NCI-H2081 treated with DMSO at 0.1 percent for 48 hours (cell line): ENCODE results near the gene SHKBP1.
"Not testable (repeated sequence)": the region's sequence is repeated elsewhere in the genome, so short reads cannot be mapped to it uniquely, and the experiment has no call there.

ENCODE experiments used
- DNase-seq: peaks from one replicate; lab custom pipeline; 2025; lab: John Stamatoyannopoulos, UW

SHKBP1 gene

GRCh38 chr19:40585982-40586422 is 9.3 kb downstream of the SHKBP1 start:
- no peak for DNase-seq

GRCh38 chr19:40586611-40587010 is 9.9 kb downstream of the SHKBP1 start:
- DNase-seq = no peak

DNA sequence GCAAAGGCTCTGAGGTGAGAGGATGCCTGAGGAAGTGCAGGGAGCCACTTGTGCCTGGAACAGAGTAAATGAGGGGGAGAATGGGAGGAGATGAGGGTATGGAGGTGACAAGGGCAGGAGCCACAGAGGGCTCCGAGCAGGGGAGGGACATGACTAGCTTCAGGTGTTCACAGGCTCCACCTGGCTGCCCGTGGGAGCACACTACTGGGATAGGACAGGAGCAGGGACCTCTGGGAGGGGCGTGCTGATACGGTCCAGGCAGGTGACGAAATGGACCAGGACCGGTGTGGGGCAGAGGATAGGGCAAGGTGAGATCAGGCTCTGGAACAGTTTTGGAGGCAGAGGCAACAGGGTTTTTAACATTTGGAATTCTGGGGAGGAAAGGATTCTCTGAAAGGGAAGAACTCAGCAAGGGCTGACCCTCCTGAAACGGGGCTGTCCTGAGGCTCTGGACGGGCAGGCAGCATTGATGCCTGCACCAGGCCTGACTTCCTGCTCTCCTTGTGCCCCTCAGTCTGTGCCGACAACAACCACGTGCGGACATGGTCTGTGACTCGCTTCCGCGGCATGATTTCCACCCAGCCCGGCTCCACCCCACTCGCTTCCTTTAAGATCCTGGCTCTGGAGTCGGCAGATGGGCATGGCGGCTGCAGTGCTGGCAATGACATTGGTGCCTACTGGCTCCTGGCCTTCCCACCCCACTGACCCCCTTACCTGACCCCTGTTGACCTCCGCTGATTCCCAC is 11.6 kb downstream of the SHKBP1 start:
- no peak for DNase-seq

DNA sequence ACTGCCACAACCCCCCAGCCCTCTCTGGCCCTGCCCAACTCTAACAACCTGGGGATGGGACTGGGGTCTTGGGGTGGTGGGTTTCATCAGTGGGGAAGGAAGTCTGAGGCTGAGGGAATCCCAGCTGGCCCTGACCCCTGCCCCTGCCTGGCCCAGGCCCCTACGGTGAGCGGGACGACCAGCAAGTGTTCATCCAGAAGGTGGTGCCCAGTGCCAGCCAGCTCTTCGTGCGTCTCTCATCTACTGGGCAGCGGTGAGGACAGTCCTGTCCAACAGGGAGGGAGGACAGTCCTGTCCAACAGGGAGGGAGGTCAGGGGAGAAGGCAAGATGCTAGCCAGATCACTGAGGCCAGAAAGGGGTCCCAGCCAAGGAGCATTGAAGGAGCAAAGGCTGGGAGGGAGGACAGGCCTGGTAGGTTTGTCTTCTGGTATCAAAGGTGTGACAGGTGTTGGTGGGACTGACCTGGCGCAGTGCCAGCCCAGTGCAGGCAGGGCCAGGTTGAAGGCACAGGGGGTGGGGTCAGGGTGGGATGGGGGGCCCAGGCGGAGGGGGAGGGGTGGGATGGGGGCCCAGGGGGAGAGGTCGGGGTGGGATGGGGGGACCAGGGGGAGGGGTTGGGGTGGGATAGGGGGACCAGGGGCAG is 12.4 kb downstream of the SHKBP1 start:
- DNase-seq = no peak

DNA sequence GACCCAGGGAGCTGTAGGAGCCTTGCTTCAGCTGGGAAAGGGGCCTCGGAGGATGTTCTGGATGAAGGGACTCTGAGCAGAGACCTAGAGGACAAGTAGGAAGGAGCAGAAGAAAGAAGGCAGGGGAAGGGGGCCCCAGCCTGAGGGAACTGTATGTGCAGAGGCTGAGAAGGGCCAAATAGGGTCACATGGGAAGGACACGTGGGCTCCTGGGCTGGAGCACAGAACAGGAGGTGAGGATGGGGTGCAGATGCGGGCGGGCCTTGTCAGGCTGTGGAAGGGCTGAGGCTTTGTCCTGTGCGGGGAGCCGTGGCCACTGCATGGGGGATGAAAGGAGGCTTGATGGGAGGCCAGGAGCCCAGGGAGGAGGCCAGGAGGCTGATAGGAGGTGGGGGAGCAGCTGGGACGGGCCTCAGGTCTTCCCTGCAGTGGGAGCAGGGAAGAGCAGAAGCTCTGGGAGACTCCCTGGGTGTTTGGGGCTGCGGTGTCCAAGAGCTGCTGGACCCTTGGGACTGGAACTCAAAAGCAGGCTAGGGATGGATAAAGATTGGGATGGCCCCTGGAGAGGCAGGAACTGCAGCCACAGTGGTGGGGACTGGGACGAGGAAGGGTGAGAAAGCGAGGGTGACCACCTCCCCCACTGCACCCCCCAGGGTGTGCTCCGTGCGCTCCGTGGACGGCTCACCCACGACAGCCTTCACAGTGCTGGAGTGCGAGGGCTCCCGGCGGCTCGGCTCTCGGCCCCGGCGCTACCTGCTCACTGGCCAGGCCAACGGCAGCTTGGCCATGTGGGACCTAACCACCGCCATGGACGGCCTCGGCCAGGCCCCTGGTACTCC is 13.1 kb downstream of the SHKBP1 start:
- no peak for DNase-seq

DNA sequence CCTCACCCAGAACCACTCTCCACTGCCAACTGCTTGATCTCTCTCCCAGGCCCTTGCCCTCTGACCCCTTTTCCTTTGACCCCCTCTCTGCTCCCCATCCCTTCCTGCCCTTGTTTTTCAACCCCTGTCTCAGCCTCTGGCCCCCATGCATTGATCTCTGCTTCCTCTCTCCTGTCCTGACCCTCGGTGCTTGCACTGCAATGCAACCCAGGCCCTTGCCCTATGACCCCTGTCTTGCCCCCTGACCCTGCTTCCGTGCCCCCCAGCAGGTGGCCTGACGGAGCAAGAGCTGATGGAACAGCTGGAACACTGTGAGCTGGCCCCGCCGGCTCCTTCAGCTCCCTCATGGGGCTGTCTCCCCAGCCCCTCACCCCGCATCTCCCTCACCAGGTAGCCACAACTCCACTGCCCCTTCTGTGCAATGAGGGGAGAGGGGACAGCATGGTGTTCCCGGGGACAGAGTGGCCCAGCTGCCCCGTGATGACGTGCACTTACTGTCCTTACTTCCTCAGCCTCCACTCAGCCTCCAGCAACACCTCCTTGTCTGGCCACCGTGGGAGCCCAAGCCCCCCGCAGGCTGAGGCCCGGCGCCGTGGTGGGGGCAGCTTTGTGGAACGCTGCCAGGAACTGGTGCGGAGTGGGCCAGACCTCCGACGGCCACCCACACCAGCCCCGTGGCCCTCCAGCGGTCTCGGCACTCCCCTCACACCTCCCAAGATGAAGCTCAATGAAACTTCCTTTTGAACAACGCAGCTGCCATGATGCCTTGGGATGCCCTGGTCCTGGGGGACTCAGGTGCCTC is 14.0 kb downstream of the SHKBP1 start:
- no peak for DNase-seq

DNA sequence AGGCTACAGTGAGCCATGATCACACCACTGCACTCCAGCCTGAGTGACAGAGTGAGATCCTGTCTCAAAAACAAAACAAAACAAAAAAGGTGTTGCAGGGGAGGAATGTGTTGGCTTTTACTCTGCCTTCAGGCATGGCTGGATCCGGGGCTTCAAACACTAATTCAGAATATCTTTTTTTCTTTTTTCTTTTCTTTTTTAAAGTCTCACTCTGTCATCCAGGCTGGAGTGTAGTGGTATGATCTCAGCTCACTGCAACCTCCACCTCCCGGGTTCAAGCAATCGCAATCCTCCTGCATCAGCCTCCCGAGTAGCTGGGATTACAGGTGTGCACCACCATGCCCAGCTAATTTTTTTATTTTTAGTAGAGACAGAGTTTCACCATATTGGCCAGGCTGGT is 15.1 kb downstream of the SHKBP1 start:
- not testable (repeated sequence) for DNase-seq

GRCh38 chr19:40592170-40592569 is 15.5 kb downstream of the SHKBP1 start:
- peak; percentile 35 for DNase-seq

DNA sequence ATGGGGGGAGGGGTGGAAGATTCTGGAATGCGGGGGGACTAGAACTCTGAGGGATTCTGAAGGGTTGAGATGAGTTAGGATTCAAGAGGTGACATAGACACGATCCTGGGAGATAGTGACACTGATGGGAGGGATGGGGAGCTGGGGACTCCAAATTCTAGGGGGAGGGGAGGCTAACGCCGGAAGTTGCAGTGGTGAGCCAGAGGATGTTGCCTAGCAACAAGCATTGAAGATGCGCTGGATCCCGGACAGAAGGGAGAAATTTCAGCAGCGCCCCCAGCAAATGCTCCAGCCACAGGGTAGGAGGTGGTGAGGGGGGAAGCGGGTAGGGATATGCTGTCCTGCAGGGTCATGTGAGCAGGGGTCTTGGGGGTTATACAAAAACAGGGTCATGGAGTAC is 17.6 kb downstream of the SHKBP1 start:
- DNase-seq = no peak

DNA sequence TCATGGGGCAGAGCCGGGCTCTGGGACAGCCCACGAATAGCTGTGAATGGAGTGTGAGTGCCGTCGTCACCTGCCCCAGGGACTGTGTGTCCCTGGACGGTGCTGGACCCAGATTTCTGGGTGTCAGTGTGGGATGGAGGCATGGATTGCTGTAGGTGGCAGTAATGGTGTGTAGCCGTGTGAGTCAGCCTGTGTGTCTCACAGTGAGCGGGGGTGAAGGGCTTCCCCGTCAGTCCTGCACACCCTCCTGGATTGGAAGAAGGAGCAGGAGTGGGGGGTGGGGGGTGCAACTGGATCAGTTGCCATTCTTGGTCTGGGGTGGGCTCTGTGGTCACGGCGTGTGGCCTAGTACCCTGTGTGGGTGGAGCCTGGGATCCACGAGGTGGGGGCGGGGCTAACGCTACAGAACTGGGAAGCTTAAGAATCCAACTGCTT is 18.0 kb downstream of the SHKBP1 start:
- DNase-seq = no peak

DNA sequence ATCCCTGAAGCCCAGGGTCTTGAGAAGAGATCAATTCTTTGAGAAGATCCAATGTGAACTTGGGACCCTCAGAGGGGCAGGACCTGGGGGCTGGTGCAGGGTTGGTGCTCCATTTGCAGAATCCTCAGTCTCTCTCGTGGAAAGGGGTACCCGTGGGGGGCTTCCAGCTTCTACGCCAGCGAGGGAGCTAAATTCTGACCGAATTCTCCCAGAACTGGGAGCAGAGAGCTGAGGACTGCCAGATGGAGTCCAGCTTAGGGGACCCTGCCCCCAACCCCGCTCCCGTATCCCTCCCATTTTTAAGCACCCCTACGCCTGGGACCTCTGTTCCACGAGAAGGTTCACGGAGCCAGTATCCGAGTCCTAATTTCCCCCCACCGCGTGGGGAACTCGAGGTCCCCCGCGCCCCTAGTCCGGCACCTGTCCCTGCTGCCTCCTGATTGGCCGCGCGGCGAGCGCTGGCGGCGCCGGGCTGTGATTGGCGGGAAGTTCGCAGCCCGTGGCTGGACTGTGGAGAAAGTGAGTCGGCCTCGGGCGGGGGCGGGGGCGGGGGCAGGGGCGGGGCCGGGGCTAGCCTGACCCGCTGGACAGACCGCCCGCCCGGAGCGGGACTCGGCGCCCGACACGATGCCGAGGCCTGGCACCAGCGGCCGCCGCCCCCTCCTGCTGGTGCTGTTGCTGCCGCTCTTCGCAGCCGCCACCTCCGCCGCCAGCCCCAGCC is 20.1 kb downstream of the SHKBP1 start:
- DNase-seq = no peak

DNA sequence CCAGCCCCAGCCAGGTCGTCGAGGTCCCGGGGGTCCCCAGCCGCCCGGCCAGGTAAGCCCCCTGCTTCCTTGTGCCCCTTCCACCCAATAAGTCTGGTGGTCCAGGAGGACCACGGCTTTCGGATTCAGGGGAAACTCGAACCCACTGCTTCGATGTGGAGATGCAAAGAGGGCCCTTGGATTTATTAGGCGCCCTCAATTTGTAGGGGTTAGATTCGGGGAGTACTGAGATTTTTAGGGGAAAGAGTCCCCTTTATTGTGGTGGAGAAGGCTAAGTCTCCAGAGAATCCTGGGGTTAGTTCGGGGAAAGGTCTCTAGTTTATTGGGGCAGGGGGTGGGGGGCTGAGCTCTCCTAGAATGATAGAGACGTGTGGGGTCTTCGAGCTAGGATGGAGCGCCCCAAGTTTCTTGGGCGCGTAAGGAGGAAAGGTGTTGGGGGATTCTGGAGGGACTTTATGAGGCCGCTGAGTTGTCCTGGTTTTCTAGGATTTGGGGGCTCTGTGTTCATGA is 20.7 kb downstream of the SHKBP1 start:
- DNase-seq = no peak

- peak; percentile 12 for DNase-seq
These were observed 21.6 kb downstream of the SHKBP1 start for GRCh38 chr19:40598121-40598917.

DNA sequence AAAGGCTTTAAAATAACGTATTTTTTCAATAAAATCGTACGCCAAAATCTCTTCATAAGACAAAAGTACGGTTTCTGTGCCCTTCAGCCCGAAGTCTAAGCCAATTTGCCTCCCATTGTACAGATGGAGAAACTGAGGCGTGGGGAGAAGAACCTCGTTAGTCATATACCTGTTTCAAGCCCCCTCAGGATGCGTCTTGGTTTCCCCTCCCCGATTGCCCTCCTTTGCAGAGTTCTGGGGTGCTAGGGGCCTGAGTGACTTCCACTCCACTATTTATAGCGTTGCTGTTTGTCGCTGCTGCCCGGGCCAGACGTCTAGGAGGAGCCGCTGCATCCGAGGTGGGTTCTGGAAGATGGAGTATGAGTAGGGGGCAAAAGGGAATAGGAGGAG is 22.2 kb downstream of the SHKBP1 start:
- no peak for DNase-seq

- no peak for DNase-seq
These were observed 22.7 kb downstream of the SHKBP1 start for GRCh38 chr19:40599331-40599901.

DNA sequence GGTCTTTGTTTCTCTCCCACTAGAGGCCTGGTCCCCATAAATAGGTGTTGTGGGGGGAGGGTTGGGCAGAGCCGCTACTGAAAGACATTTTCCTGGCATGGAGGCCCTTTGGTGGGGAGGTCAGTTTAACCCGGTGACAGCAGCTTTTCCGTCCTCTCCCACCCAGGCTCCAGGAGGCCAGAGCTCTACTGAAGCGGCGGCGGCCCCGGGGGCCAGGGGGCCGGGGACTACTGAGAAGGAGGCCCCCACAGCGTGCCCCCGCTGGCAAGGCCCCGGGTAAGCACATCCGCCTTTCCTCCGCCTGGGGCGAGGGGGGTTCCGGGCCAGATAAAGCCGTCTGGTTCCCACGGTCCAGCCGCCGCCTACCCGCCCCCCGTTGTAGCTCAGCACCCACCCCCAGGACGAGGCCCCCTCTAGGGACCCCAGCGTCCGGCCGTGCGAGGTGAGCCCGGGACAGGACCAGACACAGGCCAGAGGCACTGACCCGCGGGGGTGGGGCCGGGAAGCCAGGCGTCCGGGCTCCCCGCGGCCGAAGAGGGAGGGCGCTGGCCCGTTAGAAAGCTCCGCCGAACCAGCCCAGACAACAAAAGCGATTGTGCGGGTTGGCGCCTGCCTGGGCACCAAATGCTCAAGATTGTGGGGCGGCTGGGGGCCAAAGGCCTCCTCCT is 23.4 kb downstream of the SHKBP1 start:
- DNase-seq = no peak

DNA sequence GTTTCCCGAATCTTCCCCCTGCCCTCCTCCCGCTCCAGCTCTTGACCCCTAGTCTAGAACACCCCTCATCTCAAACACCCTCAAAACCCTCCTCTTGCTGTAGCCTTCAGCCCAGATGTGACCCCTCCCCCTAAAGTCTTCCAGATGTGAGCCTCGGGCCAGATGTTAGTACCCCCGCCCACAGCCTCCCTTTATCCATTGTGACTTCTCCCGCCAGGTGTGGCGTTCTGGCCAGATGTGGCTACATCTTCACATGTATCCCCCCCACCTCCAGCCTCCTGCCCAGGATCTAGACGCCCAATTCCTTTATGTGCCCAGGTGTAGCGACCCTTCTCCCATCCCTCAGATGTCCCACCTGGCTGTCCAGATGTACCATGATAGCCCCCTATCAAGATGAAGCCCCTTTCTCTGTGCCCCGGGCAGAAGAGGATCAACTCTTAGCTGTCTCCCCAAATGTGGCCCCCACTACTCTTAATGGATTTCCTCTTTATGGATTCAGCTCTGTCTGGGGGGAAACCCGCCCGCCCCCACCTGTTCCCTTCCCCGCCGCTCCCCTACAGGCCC is 24.0 kb downstream of the SHKBP1 start:
- DNase-seq = no peak

DNA sequence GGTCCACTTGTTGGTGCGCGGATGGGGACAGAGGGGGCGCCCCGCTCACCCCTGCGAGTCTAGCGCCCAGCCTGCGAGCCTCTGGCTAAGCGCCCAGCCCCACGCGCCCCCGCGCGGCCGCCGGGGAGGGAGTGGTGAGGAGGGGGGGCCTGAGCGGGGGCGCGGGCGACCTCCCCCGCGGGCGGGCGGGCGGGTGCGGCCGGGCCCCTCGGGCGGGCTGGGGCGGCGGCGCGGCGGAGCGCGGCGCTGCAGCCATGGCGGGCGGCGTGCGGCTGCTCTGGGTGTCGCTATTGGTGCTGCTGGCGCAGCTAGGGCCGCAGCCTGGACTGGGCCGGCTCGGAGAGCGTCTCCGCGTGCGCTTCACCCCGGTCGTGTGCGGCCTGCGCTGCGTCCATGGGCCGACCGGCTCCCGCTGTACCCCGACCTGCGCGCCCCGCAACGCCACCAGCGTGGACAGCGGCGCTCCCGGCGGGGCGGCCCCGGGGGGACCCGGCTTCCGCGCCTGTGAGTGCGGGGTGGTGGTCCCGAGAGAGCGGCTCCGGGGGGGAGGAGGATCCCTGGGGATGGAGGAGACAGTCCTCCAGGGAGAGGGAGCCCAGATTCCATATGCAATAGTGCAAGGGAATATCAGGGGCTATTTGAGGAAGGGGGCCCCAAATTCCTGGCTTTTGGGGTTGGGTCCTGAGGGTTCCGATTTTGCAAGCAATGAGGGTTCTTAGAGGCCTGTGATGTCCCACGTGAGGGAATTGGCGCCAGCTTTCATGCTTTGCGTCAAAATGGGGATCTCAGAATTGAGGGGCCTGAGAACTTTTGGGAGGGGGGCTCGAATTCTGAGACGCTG is 24.7 kb downstream of the SHKBP1 start, which contains the start of gene LTBP4:
Gene LTBP4, plus strand, starts transcription at position 236 of the 841 bp plus-strand sequence. Its CDS starts 19 bp downstream, at position 255.
- no peak for DNase-seq
